Measurements from ENCODE around the gene MMAA. TPM values are rescaled to one million over a fixed set of nuclear protein-coding genes. Genes with fewer than 3 reads are reported as not detected.
A peak's percentile ranks its signal among the peaks of the same experiment; 100 is the strongest.
"Not testable (repeated sequence)": the region's sequence is repeated elsewhere in the genome, so short reads cannot be mapped to it uniquely, and the experiment has no call there.

MMAA gene
- 2.0 and 2.3 TPM in 2 replicates for total RNA-seq (ENCODE audit: low replicate concordance)

DNA sequence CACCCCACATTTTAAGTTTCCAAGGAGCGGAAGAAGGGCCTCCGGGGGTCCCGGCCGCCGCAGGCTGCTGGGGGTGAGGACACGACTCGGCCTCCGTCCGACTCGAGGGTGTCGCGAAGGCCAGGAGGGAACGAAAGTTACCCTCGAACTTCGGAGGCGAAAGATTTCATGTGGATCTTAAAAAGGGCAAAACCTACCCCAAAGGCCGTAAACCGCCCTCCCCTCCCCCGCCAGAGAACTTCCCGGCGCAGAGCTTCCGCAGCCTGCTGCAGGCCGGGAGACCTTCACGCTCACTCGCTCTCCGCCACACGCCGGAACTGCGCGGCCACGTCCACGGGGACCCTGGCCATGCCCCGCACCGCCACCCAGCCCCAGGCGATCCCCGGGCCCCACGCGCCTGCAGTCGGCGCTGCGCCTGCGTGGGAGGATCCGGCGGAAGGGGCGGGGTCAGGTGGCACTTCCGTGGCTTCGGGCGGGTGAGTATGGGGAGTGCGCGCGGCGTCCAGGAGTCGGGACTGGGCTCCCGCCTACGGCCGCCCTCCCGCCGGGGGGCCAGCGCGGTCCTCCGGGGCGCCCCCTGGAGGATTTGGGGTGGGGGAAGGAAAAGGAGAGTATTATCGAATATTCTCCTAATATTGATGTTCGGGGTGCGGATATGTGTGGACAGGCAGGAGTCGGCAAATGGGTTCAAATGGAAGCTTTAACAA, at the start of gene MMAA:
Gene MMAA, plus strand, starts transcription at position 454 of the 707 bp plus-strand sequence. CDS start 19,755 bp downstream, outside the sequence.
- no peaks in the 10 kb centered on the region for H3K27me3 ChIP-seq
- H3K4me3 Mint-ChIP-seq = peak within 1 kb of the TSS; percentile 97
- peaks cover 23% of the 10 kb centered on the region for H3K4me1 Mint-ChIP-seq

GRCh38 chr4:145574546-145574945, 44.6 kb upstream of the MMAA start:
- H3K4me1 ChIP-seq; H3K36me3 ChIP-seq; H3K9ac ChIP-seq; H3K27ac ChIP-seq; H3K27me3 ChIP-seq; H3F3A ChIP-seq (ENCODE audit: low read depth); H3K4me2 ChIP-seq; DNase-seq (ENCODE audit: low spot score); H3K79me2 ChIP-seq (ENCODE audit: low read depth); H3K4me3 ChIP-seq; H3K4me1 Mint-ChIP-seq; H4K20me1 ChIP-seq (ENCODE audit: low read depth); H3K9me3 Mint-ChIP-seq; H3K9me3 ChIP-seq (ENCODE audit: low read depth); H3K27me3 Mint-ChIP-seq (ENCODE audit: insufficient read depth, low read depth); H3K4me3 Mint-ChIP-seq; H3K27ac Mint-ChIP-seq; H3K36me3 Mint-ChIP-seq: not testable (repeated sequence)
- peak overlapping the region; percentile 57 for H2AFZ ChIP-seq (replicated peaks)

More for the DNA sequence above, at the start of gene MMAA:
- Histone ChIP-seq H3K79me2 (ENCODE audit: low read depth) (peaks cover 14% of the 10 kb centered on the region), H2AFZ (replicated peaks) (peak within 1 kb of the TSS; percentile 74), H3K9me3 (ENCODE audit: low read depth) (no peaks in the 10 kb centered on the region), H3K9ac (peak within 1 kb of the TSS; percentile 74), H3K4me2 (peak within 1 kb of the TSS; percentile 82), H3K4me1 (peaks cover 10% of the 10 kb centered on the region), H3F3A (ENCODE audit: low read depth) (peaks cover 7% of the 10 kb centered on the region), H3K27ac (no peak within 1 kb of the TSS), H3K36me3 (no peaks in the 10 kb centered on the region), H3K4me3 (peak within 1 kb of the TSS; percentile 84), H4K20me1 (ENCODE audit: low read depth) (no peaks in the 10 kb centered on the region)
- H3K27ac Mint-ChIP-seq = peak within 1 kb of the TSS; percentile 97
- no peaks in the 10 kb centered on the region for H3K27me3 Mint-ChIP-seq (ENCODE audit: insufficient read depth, low read depth)
- peak; percentile 92 for DNase-seq (ENCODE audit: low spot score)
- TF ChIP-seq, protein P1, sequence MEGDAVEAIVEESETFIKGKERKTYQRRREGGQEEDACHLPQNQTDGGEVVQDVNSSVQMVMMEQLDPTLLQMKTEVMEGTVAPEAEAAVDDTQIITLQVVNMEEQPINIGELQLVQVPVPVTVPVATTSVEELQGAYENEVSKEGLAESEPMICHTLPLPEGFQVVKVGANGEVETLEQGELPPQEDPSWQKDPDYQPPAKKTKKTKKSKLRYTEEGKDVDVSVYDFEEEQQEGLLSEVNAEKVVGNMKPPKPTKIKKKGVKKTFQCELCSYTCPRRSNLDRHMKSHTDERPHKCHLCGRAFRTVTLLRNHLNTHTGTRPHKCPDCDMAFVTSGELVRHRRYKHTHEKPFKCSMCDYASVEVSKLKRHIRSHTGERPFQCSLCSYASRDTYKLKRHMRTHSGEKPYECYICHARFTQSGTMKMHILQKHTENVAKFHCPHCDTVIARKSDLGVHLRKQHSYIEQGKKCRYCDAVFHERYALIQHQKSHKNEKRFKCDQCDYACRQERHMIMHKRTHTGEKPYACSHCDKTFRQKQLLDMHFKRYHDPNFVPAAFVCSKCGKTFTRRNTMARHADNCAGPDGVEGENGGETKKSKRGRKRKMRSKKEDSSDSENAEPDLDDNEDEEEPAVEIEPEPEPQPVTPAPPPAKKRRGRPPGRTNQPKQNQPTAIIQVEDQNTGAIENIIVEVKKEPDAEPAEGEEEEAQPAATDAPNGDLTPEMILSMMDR (IDR thresholded peaks at IDR 0.05) = peak; percentile 82
- no peak for TF ChIP-seq EZH2phosphoT487 (IDR thresholded peaks at IDR 0.05)
- H3K36me3 Mint-ChIP-seq = peaks cover 6% of the 10 kb centered on the region
- H3K9me3 Mint-ChIP-seq = peaks cover 11% of the 10 kb centered on the region

GRCh38 chr4:145580906-145581305, 38.3 kb upstream of the MMAA start:
- Mint-ChIP-seq H3K27me3 (ENCODE audit: insufficient read depth, low read depth) (peaks cover 4% of the 10 kb centered on the region), H3K27ac (no peak overlapping the region), H3K4me1 (no peaks in the 10 kb centered on the region), H3K4me3 (no peak overlapping the region), H3K9me3 (peaks cover 11% of the 10 kb centered on the region), H3K36me3 (no peaks in the 10 kb centered on the region)
- Histone ChIP-seq H3K9me3 (ENCODE audit: low read depth) (no peaks in the 10 kb centered on the region), H3K79me2 (ENCODE audit: low read depth) (no peaks in the 10 kb centered on the region), H3K27ac (no peak overlapping the region), H4K20me1 (ENCODE audit: low read depth) (no peaks in the 10 kb centered on the region), H3K4me2 (no peak overlapping the region), H3K4me1 (no peaks in the 10 kb centered on the region), H3K9ac (no peak overlapping the region), H3K27me3 (no peaks in the 10 kb centered on the region), H3K4me3 (no peak overlapping the region), H2AFZ (replicated peaks) (no peak overlapping the region), H3F3A (ENCODE audit: low read depth) (no peaks in the 10 kb centered on the region), H3K36me3 (no peaks in the 10 kb centered on the region)
- TF ChIP-seq, protein P1 (IDR thresholded peaks at IDR 0.05) = no peak
- no peak for TF ChIP-seq EZH2phosphoT487 (IDR thresholded peaks at IDR 0.05)
- TF ChIP-seq EZH2 (IDR thresholded peaks at IDR 0.05) = no peak
- DNase-seq (ENCODE audit: low spot score) = no peak
